NCI-H2029 (cell line): ENCODE measurements around the gene SSX7.
"Not testable (repeated sequence)": the region's sequence is repeated elsewhere in the genome, so short reads cannot be mapped to it uniquely, and the experiment has no call there.

Experiments used
- DNase-seq: peaks from one replicate; lab custom pipeline; 2025; lab: John Stamatoyannopoulos, UW

Gene SSX7

DNA sequence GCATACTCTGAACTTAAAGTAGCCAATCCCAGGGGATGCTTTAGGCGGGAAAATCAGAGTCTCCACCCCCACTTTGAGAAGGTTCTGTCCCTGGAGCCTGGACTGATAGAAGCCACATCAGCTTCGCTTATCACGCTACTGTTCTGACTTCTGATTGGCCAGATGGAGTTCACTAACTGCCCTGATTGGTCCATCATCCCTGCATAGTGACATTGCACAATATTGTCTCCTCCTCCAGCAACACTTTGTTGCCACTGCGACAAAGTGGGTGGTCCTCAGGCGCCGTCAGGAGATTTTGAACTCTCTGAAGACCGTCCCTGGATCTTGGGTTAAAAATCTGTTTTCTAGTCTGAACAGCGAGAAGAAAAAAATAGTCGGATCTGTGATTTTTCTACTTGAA lies at the start of gene SSX7:
TSS of gene SSX7 (minus strand) at position 101 of the 400 bp plus-strand sequence. CDS start 1,428 bp downstream, outside the sequence.
- not testable (repeated sequence) for DNase-seq

- DNase-seq = not testable (repeated sequence)
Measured at GRCh38 chrX:52692034-52692433, 37.3 kb upstream of the SSX7 start.

DNA sequence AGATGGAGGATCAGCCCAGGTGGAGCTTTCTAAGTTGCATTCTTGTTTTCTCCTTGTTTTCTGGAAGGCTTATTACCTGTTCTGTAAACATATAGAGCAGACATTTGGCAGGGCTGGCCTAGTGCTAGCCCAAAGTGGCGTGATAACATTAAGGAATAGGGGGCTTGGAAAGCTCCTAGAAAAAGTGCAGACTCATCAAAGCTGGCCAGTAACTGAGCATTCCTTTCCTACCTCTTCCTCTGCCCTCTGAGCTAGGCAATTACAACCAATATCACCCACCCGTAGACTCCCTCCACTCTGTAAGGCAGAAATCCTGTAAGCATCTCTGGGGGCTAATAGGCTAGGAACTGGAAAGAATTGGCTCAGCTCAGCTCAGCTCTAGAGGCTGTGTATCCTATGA lies 7.5 kb upstream of the SSX7 start:
- DNase-seq = not testable (repeated sequence)

DNA sequence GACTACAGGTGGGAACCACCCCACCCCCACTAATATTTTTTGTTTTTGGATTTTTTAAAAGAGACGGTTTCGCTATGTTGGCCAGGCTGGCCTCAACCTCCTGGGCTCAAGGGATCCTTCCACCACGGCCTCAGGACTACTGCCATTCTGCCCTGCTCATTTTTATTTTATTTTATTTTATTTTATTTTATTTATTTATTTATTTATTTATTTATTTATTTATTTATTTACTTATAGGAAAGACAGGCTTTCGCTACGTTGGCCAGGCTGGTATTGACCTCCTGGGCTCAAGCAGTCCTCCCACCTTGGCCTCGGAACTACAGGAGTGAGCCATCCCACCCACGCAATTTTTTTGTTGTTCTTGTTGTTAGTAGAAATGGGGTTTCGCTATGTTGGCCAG lies 775 bp upstream of the SSX7 start:
- not testable (repeated sequence) for DNase-seq

DNA sequence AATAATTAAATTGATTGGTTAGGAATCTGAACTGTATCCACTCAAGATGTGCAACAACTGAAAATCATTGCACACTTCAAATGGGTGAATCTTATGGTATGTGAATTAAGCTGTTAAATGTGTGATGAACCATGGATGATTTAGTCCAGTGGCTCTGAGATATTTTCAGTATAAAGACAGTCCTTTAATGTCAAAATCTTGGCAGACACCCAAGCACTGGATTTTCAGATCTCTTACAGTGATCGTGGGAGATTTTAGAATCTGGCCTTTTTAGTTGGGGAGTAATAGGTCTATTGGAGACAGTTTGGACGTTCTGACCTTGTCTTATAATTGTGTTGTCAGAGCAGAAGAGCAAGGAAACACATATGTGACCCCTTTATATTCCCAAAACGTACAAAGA lies 4.0 kb downstream of the SSX7 start:
- not testable (repeated sequence) for DNase-seq

DNA sequence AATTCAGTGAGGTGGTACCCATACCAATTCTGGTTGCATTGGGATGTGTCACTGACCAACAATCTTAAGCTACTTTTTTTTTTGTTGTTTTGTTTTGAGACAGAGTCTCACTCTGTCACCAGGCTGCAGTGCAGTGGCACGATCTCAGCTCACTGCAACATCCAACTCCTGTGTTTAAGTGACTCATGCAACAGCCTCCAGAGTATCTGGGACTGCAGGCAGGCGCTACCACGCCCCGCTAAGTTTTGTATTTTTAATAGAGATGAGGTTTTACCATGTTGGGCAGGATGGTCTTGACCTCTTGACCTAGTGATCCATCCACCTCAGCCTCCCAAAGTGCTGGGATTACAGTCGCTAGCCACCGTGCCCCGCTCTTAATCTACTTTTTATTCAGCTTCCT lies 5.7 kb downstream of the SSX7 start:
- not testable (repeated sequence) for DNase-seq

DNA sequence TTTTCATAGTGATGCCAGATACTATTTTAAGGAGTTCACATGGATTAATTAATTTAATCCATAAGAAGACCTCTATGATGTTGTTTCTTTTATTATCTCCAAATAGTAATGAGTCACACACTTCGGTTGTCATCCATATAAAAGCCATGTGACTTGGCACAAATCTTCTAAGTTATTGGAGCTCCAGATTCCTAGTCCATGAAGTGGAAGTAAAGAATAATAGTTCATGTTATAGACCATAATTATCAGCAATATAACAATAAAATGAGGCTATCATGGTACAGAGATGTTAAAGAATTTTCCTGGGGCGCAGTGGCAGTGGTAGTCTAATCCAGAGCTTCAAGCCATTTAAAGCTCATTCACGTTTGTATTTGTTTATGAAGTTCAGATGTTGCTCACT lies 26.2 kb downstream of the SSX7 start:
- DNase-seq = not testable (repeated sequence)

GRCh38 chrX:52620661-52621060 lies 34.0 kb downstream of the SSX7 start:
- DNase-seq = not testable (repeated sequence)

- DNase-seq = no peak
Measured at GRCh38 chrX:52608961-52609360, 45.7 kb downstream of the SSX7 start.

DNA sequence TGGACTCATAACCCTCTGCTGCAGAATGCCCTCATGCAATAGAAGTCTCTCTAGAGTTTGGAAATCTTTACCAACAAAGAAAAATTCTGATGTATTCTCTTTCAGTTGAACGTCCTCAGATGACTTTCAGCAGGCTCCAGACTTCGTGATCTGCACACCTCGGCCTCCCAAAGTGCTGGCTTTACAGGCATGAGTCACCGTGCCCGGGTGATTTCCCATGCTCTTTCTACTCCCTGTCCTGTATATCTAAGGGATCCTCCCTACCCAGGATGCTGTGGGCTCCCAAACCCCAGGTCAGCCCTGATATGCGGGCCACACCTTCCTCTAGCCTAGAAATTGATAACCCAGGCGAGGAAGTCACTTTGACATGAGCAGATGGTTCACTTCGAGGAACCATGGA lies 51.5 kb downstream of the SSX7 start:
- DNase-seq = not testable (repeated sequence)

- no peak for DNase-seq
Measured at GRCh38 chrX:52598886-52599285, 55.8 kb downstream of the SSX7 start.

- DNase-seq = no peak
Measured at GRCh38 chrX:52594658-52595057, 60.0 kb downstream of the SSX7 start.
